Erythroblast (primary cell): Measurements from ENCODE around the gene KATNIP.

Experiments used
- GATA1 ChIP-seq: IDR thresholded peaks from 2 replicates; pipeline ENCODE4 v1.6.1; 2011; ENCODE audit warnings: low read depth, mild to moderate bottlenecking, control low read depth, low read length, moderate library complexity
- POLR2A ChIP-seq: IDR thresholded peaks from 2 replicates; pipeline ENCODE4 v1.6.1; 2011; ENCODE audit warnings: mild to moderate bottlenecking, low read length

GRCh38 chr16:27534256-27534655, 15.7 kb upstream of the KATNIP start:
- TF ChIP-seq POLR2A: no peak
- no peak for TF ChIP-seq GATA1
